OCI-LY3 (cell line): Measurements from ENCODE around the gene SHBG.

Experiments used
- CTCF ChIP-seq: fragments of 200-600, 300-600 bp; sonication (generic); IDR thresholded peaks from 2 replicates; pipeline ENCODE4 v1.5.1; 2014; ENCODE audit warnings: antibody characterized with exemption, low read length, low read depth
- EZH2phosphoT487 ChIP-seq: fragments of 200-600 bp; shearing (Covaris generic); IDR thresholded peaks from 2 replicates; pipeline ENCODE4 v1.6.1; 2018; ENCODE audit warnings: antibody characterized with exemption, mixed run types, low read depth

- no peak for TF ChIP-seq CTCF
- TF ChIP-seq EZH2phosphoT487, result no peak
Observed at GRCh38 chr17:7618608-7619007, 11.3 kb upstream of the SHBG start.
